ENCODE results near the gene GALC.
A peak's percentile ranks its signal among the peaks of the same experiment; 100 is the strongest.

Gene GALC

DNA sequence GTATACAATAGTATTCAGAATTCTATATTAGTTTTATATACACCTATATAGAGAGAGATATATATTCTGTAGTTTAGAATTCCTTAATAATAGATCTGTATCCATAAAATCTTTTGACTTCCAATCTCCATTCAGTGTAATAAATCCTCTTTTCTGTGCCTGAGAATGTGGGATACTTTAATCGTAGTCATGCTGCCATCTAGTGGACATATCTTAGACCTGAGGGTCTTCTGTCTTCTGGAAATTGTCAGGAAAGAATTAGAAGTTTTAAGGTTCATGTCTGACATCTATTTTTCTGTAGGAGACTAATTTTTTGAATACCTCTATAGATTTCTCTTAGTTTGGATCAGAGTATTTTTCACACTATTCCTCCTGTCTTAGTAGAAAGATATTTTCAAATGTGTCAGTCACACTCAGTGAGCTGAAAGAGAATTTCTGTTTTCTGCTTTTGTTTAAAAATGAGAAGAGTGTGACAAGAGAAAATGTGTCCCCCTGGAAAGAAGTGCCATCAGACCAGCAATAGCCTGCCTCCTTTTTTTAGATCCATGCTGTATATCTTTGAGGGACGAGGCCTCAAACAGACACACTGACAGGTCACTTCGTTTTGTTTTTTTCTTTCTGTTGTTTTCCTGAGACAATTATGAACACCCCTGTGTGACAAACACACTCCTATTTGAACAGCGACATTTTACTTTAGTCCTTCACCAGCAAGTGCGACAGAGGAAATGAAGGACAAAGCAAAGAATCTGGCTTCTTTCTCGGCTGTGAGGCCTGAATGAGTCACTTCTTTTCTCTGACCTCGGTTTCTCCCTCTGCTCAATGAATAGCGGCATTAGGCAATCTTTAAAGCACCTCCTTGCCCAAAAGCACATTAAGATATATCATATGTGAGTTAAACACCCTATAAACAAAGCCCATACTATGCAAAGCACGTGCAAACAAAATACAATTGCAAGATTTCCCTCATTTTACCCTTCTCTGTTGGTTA, 96.3 kb downstream of the GALC start:
- peak; percentile 63 for DNase-seq (ENCODE audit: extremely low read depth, low read depth)
- H3K4me3 ChIP-seq (replicated peaks; ENCODE audit: low read depth, low read length), result no peak overlapping the region
- TF ChIP-seq, protein P1, sequence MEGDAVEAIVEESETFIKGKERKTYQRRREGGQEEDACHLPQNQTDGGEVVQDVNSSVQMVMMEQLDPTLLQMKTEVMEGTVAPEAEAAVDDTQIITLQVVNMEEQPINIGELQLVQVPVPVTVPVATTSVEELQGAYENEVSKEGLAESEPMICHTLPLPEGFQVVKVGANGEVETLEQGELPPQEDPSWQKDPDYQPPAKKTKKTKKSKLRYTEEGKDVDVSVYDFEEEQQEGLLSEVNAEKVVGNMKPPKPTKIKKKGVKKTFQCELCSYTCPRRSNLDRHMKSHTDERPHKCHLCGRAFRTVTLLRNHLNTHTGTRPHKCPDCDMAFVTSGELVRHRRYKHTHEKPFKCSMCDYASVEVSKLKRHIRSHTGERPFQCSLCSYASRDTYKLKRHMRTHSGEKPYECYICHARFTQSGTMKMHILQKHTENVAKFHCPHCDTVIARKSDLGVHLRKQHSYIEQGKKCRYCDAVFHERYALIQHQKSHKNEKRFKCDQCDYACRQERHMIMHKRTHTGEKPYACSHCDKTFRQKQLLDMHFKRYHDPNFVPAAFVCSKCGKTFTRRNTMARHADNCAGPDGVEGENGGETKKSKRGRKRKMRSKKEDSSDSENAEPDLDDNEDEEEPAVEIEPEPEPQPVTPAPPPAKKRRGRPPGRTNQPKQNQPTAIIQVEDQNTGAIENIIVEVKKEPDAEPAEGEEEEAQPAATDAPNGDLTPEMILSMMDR (IDR thresholded peaks at IDR 0.05; ENCODE audit: low read depth, low read length, missing control alignments), result peak; percentile 53

DNA sequence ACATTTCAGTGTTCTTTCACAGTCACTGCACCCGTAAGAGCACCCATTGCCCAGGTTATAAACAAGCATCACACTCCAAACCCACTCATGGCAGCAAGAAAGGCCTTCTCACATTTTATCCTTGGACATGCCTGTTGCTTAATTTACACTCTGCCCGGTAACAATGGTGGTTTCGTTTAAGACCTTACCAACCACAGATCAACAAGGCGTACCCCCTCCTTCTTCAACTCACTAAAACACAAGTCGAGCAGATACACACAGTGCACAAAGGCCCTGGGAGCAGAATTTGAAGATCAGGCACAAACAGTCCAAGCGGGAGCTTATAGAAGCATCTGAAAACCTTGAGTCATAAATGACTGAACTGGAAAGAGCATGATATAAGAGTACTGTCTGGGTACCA, 98.1 kb downstream of the GALC start:
- TF ChIP-seq, protein P1 (IDR thresholded peaks at IDR 0.05; ENCODE audit: low read depth, low read length, missing control alignments), result no peak
- no peak overlapping the region for H3K4me3 ChIP-seq (replicated peaks; ENCODE audit: low read depth, low read length)
- DNase-seq (ENCODE audit: extremely low read depth, low read depth), result no peak

DNA sequence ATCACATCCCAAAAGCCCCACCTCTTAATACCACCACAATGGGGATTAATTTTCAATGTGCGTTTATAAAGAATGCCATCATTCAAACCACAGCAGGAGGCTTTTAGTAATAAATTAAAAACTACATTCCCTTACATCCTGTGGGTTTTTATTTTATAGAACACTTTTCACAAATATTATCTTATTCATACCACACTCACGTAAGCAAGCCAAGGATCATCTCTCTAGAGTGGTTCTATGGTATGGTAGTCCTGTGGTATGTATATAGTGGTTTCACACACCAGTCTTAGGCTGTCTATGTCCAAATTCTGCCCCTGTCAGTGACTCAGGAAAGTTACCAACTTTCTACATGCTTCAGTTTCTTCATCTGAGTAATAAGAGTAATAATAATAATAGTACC, 100.2 kb downstream of the GALC start:
- H3K4me3 ChIP-seq (replicated peaks; ENCODE audit: low read depth, low read length), result no peak overlapping the region
- DNase-seq (ENCODE audit: extremely low read depth, low read depth), result no peak
- TF ChIP-seq, protein P1 (IDR thresholded peaks at IDR 0.05; ENCODE audit: low read depth, low read length, missing control alignments), result no peak

DNA sequence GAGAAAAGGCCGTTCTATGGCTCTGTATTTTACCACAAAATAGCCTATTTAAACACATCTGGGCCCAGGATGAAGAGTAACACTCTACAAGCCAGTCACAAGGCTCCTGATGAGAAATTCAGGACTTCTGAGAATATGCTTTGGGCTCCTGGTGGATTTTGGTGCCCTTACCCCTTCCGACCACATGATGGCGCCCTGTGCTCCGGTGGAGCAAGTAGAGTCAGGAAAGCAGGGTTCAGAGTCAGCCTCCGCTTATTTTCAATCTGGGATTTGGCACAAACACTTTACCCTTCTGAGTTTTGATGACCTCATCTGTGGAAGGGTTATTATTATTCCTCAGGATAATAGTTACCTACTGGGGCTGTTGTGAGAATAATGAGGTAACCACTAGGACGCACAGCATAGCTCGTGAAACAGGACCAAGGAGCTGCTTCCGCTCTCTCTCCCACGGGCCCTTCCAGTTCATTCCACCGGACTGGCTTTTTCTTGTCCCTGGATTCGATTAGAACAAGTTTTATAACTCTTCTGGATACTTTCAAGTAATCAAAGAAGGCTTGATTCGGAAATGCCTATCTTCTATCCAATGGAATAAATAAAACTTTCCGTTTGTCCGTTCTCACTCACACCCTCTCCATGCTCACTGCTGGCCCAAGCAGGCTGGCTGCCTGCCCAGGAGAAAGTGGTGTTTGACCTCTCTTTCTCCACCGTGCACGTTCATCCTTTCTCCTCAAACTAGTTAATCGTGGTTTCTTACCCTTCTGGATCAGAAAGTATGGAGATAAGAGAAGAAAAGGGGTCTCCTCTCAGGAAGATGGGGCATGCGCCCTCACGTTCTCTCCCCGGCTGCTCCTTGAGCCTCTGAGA, 104.6 kb downstream of the GALC start:
- H3K4me3 ChIP-seq (replicated peaks; ENCODE audit: low read depth, low read length), result no peak overlapping the region
- peak; percentile 19 for DNase-seq (ENCODE audit: extremely low read depth, low read depth)
- TF ChIP-seq, protein P1 (IDR thresholded peaks at IDR 0.05; ENCODE audit: low read depth, low read length, missing control alignments), result peak; percentile 80

DNA sequence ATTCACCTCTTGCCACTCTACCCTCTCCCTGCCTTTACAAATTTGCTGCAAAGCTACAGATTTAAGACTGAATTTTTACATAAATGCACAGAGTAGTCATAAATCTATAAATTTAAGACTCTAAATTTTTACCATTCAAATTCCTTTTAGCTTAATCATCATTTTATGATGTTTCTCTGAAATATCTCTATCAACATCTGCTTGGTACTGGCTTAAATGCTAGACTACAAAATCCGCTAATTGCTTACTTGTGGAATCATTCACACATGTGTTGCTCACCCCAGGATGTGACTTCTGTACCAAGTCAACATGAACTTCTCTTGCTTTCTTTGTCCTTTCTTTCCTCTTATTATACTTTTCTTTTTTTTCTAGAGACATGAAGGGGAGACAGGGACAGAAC, 109.2 kb downstream of the GALC start:
- no peak overlapping the region for H3K4me3 ChIP-seq (replicated peaks; ENCODE audit: low read depth, low read length)
- DNase-seq (ENCODE audit: extremely low read depth, low read depth), result peak; percentile 69
- TF ChIP-seq, protein P1 (IDR thresholded peaks at IDR 0.05; ENCODE audit: low read depth, low read length, missing control alignments), result no peak

All from HFF-Myc (cell line).